NT2/D1 (cell line): ENCODE results near the gene SPDYC.

Experiments used
- SUZ12 ChIP-seq: IDR thresholded peaks from 2 replicates; pipeline ENCODE4 v1.6.1; 2011; ENCODE audit not compliant: insufficient read length, insufficient read depth; ENCODE audit errors: extremely low read depth
- YY1 ChIP-seq: IDR thresholded peaks from 2 replicates; pipeline ENCODE4 v1.6.1; 2011; ENCODE audit not compliant: insufficient read length, insufficient read depth
- ZNF274 ChIP-seq: IDR thresholded peaks from 2 replicates; pipeline ENCODE4 v1.6.1; 2011; ENCODE audit warnings: mild to moderate bottlenecking, low read depth, low read length

DNA sequence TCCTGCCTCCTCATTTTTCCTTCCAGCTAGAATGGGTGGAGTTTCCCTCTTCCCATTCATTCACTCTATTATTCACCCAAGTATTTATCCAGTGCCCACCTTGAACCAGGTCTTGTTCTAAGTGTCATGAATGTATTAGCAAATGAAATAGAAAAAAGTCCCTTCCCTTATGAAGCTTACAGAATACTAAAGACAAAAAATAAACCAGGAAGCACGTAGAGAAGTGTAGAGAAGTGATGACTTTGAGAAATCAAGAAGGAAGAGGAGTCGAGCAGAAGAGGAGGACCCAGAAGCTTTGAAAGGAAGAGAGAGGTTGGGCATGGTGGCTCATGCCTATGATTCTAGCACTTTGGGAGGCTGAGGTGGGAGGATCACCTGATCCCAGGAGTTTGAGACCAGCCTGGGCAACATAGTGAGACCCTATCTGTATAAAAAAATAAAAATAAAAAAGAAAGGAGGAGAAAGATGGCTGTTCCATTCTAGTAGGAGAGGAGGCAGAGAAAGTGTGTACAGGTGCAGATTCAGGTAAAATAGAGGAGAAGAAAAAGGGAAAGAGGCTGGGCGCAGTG lies 18.6 kb upstream of the SPDYC start:
- TF ChIP-seq SUZ12 (no peak), YY1 (no peak), ZNF274 (no peak)
